GM23338 (cell line): ENCODE results near the gene PDZD11. TPM values are rescaled to one million over a fixed set of nuclear protein-coding genes. Genes with fewer than 3 reads are reported as not detected.

Source experiments
- ATAC-seq: fragments of 200-7000 bp; cut with Tn5 transposase; 3 replicates; pipeline ENCODE4 v1.9.1; 2020
- DNase-seq: peaks from one replicate; pipeline ENCODE4 v3.0.0-alpha.2; 2015; ENCODE audit warnings: low spot score
- H2AFZ ChIP-seq: fragments of 200-600 bp; sonication (generic); 2 replicates; pipeline ENCODE4 v1.8.0; 2016; ENCODE audit warnings: antibody characterized with exemption, mild to moderate bottlenecking, moderate library complexity
- H3F3A ChIP-seq: fragments of 200-600 bp; sonication (generic); replicated peaks from 2 replicates; pipeline ENCODE4 v1.8.0; 2017; ENCODE audit warnings: antibody characterized with exemption, mixed run types, low read depth
- H3K27ac ChIP-seq: fragments of 200-600 bp; sonication (generic); 2 replicates; pipeline ENCODE4 v1.6.1; 2016; ENCODE audit warnings: low read depth
- H3K27me3 ChIP-seq: fragments of 200-600 bp; sonication (generic); 2 replicates; pipeline ENCODE4 v1.8.0; 2016; ENCODE audit warnings: mild to moderate bottlenecking, mixed run types, moderate library complexity; ENCODE audit not compliant: insufficient read depth
- H3K36me3 ChIP-seq: fragments of 200-600 bp; sonication (generic); 2 replicates; pipeline ENCODE4 v1.8.0; 2016; ENCODE audit warnings: mild to moderate bottlenecking; ENCODE audit not compliant: insufficient read depth
- H3K4me1 ChIP-seq: fragments of 200-600 bp; sonication (generic); 2 replicates; pipeline ENCODE4 v1.8.0; 2016; ENCODE audit warnings: mild to moderate bottlenecking, moderate library complexity; ENCODE audit not compliant: insufficient read depth
- H3K4me2 ChIP-seq: fragments of 200-600 bp; sonication (generic); 2 replicates; pipeline ENCODE4 v1.7.1; 2017; ENCODE audit warnings: mixed run types
- H3K4me3 ChIP-seq: fragments of 200-600 bp; sonication (generic); 2 replicates; pipeline ENCODE4 v1.6.1; 2016; ENCODE audit warnings: mixed run types
- H3K79me2 ChIP-seq: fragments of 200-600 bp; sonication (generic); replicated peaks from 2 replicates; pipeline ENCODE4 v1.8.0; 2017; ENCODE audit warnings: mild to moderate bottlenecking; ENCODE audit not compliant: insufficient read depth
- H3K9me2 ChIP-seq: fragments of 200-600 bp; sonication (generic); 2 replicates; pipeline ENCODE4 v1.8.0; 2017; ENCODE audit not compliant: insufficient read depth
- H4K20me1 ChIP-seq: fragments of 200-600 bp; sonication (generic); replicated peaks from 2 replicates; pipeline ENCODE4 v1.8.0; 2017; ENCODE audit warnings: mild to moderate bottlenecking; ENCODE audit not compliant: insufficient read depth
- H3K27ac Mint-ChIP-seq: 2 replicates; pipeline ENCODE4 v1.8.0; 2020; ENCODE audit warnings: inconsistent platforms, mild to moderate bottlenecking, moderate library complexity, mixed read lengths
- H3K27me3 Mint-ChIP-seq: 3 replicates; pipeline ENCODE4 v1.8.0; 2022; ENCODE audit warnings: low read depth, mild to moderate bottlenecking, moderate library complexity, mixed read lengths, inconsistent platforms; ENCODE audit not compliant: insufficient read depth, poor library complexity
- H3K36me3 Mint-ChIP-seq: 3 replicates; pipeline ENCODE4 v1.8.0; 2021; ENCODE audit warnings: low read depth, mild to moderate bottlenecking, inconsistent platforms, moderate library complexity, mixed read lengths
- H3K4me1 Mint-ChIP-seq: 3 replicates; pipeline ENCODE4 v1.8.0; 2020; ENCODE audit warnings: mild to moderate bottlenecking, inconsistent platforms, mixed read lengths
- H3K4me3 Mint-ChIP-seq: 3 replicates; pipeline ENCODE4 v1.8.0; 2021; ENCODE audit warnings: moderate library complexity, mild to moderate bottlenecking, inconsistent platforms, mixed read lengths
- H3K9me3 Mint-ChIP-seq: 3 replicates; pipeline ENCODE4 v1.8.0; 2020; ENCODE audit warnings: moderate library complexity, mild to moderate bottlenecking, inconsistent platforms, mixed read lengths
- CREB1 ChIP-seq: fragments of 250-450 bp; sonication (Bioruptor Pico); IDR thresholded peaks from 2 replicates; pipeline ENCODE4 v1.5.0; 2020; ENCODE audit warnings: low read depth, mild to moderate bottlenecking, moderate library complexity
- EZH2 ChIP-seq: fragments of 200-600 bp; sonication (generic); IDR thresholded peaks from one replicate; pipeline ENCODE4 v1.8.0; 2017; ENCODE audit warnings: antibody characterized with exemption, mild to moderate bottlenecking, low read depth; ENCODE audit not compliant: unreplicated experiment
- EZH2phosphoT487 ChIP-seq: fragments of 200-600 bp; sonication (generic); IDR thresholded peaks from one replicate; pipeline ENCODE4 v1.8.1; 2018; ENCODE audit warnings: antibody characterized with exemption; ENCODE audit not compliant: unreplicated experiment
- JUNB ChIP-seq: IDR thresholded peaks from one replicate; pipeline ENCODE4 v1.6.1; 2016; ENCODE audit warnings: antibody characterized with exemption; ENCODE audit not compliant: unreplicated experiment
- NANOG ChIP-seq: IDR thresholded peaks from 2 replicates; pipeline ENCODE4 v1.6.1; 2016; ENCODE audit warnings: antibody characterized with exemption, borderline replicate concordance
- POLR2AphosphoS5 ChIP-seq: IDR thresholded peaks from 2 replicates; pipeline ENCODE4 v1.6.1; 2016; ENCODE audit warnings: antibody characterized with exemption, low read depth
- STAT1 ChIP-seq: IDR thresholded peaks from one replicate; pipeline ENCODE4 v1.6.1; 2016; ENCODE audit warnings: antibody characterized with exemption; ENCODE audit not compliant: unreplicated experiment
- ZNF114 ChIP-seq: fragments of 250-450 bp; sonication (Bioruptor Pico); IDR thresholded peaks from 2 replicates; pipeline ENCODE4 v1.5.0; 2020; ENCODE audit warnings: mild to moderate bottlenecking, moderate library complexity
- ZNF331 ChIP-seq: fragments of 250-450 bp; sonication (Bioruptor Pico); IDR thresholded peaks from 2 replicates; pipeline ENCODE4 v1.5.0; 2020; ENCODE audit warnings: low read depth, mild to moderate bottlenecking, moderate library complexity
- polyA plus RNA-seq: library from polyadenylated mRNA; unstranded; fragments of >200 nt; fragmentation: Nextera tagmentation; extraction: Ambion mirVana; gene quantifications from 2 replicates; pipeline ENCODE4 v1.2.1, GENCODE V29; 2016
- total RNA-seq: library from RNA; depleted of rRNA; stranded (reverse); fragments of >200 nt; shearing (Covaris generic); gene quantifications from 2 replicates; pipeline ENCODE4 v1.2.3, GENCODE V29; 2014
- TF ChIP-seq, protein P1 (sequence below): fragments of 250-450 bp; sonication (Bioruptor Pico); IDR thresholded peaks from 2 replicates; pipeline ENCODE4 v1.5.0; 2020; ENCODE audit warnings: mild to moderate bottlenecking, moderate library complexity
- TF ChIP-seq, protein P2 (sequence below): IDR thresholded peaks from 2 replicates; pipeline ENCODE4 v1.6.1; 2016; ENCODE audit warnings: antibody characterized with exemption
- TF ChIP-seq, protein P3 (sequence below): IDR thresholded peaks from one replicate; pipeline ENCODE4 v1.6.1; 2018; ENCODE audit warnings: antibody characterized with exemption; ENCODE audit not compliant: unreplicated experiment
- TF ChIP-seq, protein P4 (sequence below), 2 experiments: fragments of 200-600 bp in 1 of 2; sonication (generic) in 1 of 2; conservative IDR thresholded peaks; 2 replicates each; pipeline versions ENCODE4 v1.5.1 to v1.6.1; 2016 to 2017; ENCODE audit warnings: antibody characterized with exemption in 2 of 2, low read depth in 2 of 2, mild to moderate bottlenecking in 2 of 2, moderate library complexity in 1 of 2

Gene PDZD11
- total and polyA plus RNA-seq, 2 experiments from 2014 or later, result 30.2 to 67.6 TPM

DNA sequence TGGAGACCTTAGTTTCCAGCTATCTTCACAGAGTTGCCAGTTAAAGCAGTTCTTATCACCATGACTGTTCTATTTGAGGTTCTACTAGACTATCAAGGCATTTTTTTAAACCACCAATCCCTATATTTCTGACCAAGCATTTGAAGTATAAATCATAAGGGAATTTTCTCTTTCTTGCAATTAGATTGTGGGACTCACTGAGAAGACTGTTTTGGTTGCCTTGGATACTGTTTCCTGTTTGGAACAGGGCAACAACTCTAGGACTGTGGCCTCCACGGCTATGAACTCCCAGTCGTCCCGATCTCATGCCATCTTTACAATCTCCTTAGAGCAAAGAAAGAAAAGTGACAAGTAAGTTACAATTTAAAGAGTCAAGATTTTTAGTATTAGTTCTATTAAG is 12.0 kb upstream of the PDZD11 start:
- Histone ChIP-seq H2AFZ (no peak overlapping the region), H3K4me2 (no peak overlapping the region), H3K4me3 (no peak overlapping the region), H3F3A (no peaks in the 10 kb centered on the region), H3K36me3 (peaks cover 16% of the 10 kb centered on the region), H3K27ac (no peak overlapping the region), H3K4me1 (no peaks in the 10 kb centered on the region), H3K79me2 (no peaks in the 10 kb centered on the region; the same call in 1 of the 2 replicates), H4K20me1 (no peaks in the 10 kb centered on the region; the same call in 1 of the 2 replicates), H3K27me3 (no peaks in the 10 kb centered on the region), H3K9me2 (no peaks in the 10 kb centered on the region)
- Mint-ChIP-seq H3K9me3 (no peaks in the 10 kb centered on the region), H3K4me1 (no peaks in the 10 kb centered on the region), H3K36me3 (peaks cover 51% of the 10 kb centered on the region), H3K27ac (no peak overlapping the region), H3K27me3 (peaks cover 1% of the 10 kb centered on the region), H3K4me3 (no peak overlapping the region)
- ATAC-seq (no peak), DNase-seq (no peak)
- TF ChIP-seq CREB1 (CRISPR knock-in tag) (no peak), EZH2 (no peak), POLR2AphosphoS5 (no peak), STAT1 (no peak), ZNF114 (CRISPR knock-in tag) (no peak), EZH2phosphoT487 (no peak), JUNB (no peak), NANOG (no peak), ZNF331 (CRISPR knock-in tag) (no peak)
- TF ChIP-seq, protein P1, sequence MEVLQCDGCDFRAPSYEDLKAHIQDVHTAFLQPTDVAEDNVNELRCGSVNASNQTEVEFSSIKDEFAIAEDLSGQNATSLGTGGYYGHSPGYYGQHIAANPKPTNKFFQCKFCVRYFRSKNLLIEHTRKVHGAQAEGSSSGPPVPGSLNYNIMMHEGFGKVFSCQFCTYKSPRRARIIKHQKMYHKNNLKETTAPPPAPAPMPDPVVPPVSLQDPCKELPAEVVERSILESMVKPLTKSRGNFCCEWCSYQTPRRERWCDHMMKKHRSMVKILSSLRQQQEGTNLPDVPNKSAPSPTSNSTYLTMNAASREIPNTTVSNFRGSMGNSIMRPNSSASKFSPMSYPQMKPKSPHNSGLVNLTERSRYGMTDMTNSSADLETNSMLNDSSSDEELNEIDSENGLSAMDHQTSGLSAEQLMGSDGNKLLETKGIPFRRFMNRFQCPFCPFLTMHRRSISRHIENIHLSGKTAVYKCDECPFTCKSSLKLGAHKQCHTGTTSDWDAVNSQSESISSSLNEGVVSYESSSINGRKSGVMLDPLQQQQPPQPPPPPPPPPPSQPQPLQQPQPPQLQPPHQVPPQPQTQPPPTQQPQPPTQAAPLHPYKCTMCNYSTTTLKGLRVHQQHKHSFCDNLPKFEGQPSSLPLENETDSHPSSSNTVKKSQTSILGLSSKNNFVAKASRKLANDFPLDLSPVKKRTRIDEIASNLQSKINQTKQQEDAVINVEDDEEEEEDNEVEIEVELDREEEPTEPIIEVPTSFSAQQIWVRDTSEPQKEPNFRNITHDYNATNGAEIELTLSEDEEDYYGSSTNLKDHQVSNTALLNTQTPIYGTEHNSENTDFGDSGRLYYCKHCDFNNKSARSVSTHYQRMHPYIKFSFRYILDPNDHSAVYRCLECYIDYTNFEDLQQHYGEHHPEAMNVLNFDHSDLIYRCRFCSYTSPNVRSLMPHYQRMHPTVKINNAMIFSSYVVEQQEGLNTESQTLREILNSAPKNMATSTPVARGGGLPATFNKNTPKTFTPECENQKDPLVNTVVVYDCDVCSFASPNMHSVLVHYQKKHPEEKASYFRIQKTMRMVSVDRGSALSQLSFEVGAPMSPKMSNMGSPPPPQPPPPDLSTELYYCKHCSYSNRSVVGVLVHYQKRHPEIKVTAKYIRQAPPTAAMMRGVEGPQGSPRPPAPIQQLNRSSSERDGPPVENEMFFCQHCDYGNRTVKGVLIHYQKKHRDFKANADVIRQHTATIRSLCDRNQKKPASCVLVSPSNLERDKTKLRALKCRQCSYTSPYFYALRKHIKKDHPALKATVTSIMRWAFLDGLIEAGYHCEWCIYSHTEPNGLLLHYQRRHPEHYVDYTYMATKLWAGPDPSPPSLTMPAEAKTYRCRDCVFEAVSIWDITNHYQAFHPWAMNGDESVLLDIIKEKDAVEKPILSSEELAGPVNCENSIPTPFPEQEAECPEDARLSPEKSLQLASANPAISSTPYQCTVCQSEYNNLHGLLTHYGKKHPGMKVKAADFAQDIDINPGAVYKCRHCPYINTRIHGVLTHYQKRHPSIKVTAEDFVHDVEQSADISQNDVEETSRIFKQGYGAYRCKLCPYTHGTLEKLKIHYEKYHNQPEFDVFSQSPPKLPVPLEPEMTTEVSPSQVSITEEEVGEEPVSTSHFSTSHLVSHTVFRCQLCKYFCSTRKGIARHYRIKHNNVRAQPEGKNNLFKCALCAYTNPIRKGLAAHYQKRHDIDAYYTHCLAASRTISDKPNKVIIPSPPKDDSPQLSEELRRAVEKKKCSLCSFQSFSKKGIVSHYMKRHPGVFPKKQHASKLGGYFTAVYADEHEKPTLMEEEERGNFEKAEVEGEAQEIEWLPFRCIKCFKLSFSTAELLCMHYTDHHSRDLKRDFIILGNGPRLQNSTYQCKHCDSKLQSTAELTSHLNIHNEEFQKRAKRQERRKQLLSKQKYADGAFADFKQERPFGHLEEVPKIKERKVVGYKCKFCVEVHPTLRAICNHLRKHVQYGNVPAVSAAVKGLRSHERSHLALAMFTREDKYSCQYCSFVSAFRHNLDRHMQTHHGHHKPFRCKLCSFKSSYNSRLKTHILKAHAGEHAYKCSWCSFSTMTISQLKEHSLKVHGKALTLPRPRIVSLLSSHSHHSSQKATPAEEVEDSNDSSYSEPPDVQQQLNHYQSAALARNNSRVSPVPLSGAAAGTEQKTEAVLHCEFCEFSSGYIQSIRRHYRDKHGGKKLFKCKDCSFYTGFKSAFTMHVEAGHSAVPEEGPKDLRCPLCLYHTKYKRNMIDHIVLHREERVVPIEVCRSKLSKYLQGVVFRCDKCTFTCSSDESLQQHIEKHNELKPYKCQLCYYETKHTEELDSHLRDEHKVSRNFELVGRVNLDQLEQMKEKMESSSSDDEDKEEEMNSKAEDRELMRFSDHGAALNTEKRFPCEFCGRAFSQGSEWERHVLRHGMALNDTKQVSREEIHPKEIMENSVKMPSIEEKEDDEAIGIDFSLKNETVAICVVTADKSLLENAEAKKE (CRISPR knock-in tag), result no peak
- TF ChIP-seq, protein P2, sequence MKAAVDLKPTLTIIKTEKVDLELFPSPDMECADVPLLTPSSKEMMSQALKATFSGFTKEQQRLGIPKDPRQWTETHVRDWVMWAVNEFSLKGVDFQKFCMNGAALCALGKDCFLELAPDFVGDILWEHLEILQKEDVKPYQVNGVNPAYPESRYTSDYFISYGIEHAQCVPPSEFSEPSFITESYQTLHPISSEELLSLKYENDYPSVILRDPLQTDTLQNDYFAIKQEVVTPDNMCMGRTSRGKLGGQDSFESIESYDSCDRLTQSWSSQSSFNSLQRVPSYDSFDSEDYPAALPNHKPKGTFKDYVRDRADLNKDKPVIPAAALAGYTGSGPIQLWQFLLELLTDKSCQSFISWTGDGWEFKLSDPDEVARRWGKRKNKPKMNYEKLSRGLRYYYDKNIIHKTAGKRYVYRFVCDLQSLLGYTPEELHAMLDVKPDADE, result no peak
- TF ChIP-seq, protein P3, sequence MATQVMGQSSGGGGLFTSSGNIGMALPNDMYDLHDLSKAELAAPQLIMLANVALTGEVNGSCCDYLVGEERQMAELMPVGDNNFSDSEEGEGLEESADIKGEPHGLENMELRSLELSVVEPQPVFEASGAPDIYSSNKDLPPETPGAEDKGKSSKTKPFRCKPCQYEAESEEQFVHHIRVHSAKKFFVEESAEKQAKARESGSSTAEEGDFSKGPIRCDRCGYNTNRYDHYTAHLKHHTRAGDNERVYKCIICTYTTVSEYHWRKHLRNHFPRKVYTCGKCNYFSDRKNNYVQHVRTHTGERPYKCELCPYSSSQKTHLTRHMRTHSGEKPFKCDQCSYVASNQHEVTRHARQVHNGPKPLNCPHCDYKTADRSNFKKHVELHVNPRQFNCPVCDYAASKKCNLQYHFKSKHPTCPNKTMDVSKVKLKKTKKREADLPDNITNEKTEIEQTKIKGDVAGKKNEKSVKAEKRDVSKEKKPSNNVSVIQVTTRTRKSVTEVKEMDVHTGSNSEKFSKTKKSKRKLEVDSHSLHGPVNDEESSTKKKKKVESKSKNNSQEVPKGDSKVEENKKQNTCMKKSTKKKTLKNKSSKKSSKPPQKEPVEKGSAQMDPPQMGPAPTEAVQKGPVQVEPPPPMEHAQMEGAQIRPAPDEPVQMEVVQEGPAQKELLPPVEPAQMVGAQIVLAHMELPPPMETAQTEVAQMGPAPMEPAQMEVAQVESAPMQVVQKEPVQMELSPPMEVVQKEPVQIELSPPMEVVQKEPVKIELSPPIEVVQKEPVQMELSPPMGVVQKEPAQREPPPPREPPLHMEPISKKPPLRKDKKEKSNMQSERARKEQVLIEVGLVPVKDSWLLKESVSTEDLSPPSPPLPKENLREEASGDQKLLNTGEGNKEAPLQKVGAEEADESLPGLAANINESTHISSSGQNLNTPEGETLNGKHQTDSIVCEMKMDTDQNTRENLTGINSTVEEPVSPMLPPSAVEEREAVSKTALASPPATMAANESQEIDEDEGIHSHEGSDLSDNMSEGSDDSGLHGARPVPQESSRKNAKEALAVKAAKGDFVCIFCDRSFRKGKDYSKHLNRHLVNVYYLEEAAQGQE, result no peak
- TF ChIP-seq, protein P4, sequence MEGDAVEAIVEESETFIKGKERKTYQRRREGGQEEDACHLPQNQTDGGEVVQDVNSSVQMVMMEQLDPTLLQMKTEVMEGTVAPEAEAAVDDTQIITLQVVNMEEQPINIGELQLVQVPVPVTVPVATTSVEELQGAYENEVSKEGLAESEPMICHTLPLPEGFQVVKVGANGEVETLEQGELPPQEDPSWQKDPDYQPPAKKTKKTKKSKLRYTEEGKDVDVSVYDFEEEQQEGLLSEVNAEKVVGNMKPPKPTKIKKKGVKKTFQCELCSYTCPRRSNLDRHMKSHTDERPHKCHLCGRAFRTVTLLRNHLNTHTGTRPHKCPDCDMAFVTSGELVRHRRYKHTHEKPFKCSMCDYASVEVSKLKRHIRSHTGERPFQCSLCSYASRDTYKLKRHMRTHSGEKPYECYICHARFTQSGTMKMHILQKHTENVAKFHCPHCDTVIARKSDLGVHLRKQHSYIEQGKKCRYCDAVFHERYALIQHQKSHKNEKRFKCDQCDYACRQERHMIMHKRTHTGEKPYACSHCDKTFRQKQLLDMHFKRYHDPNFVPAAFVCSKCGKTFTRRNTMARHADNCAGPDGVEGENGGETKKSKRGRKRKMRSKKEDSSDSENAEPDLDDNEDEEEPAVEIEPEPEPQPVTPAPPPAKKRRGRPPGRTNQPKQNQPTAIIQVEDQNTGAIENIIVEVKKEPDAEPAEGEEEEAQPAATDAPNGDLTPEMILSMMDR (conservative IDR thresholded peaks at IDR 0.05; ENCODE audit: low read depth in 2 of 2), result no peak
